Lower leg skin (tissue), 4 donors: ENCODE data around the gene IRF6. TPM values are rescaled to one million over a fixed set of nuclear protein-coding genes. Genes with fewer than 3 reads are reported as not detected.

ENCODE experiments used
- DNase-seq, 2 donors: peaks; one replicate each; pipeline ENCODE4 v3.0.0-alpha.2; 2019; ENCODE audit warnings: low spot score in 2 of 2
- H3K4me3 ChIP-seq: fragments of 200-600 bp; sonication (generic); 2 replicates; pipeline ENCODE4 v1.5.1; 2017; ENCODE audit warnings: mild to moderate bottlenecking, low read depth; ENCODE audit not compliant: poor library complexity, severe bottlenecking
- CTCF ChIP-seq, 3 donors: fragments of 450-650 bp; IDR thresholded peaks; one replicate each; pipeline ENCODE4 v1.5.1; 2016; ENCODE audit warnings: antibody characterized with exemption in 3 of 3, mild to moderate bottlenecking in 3 of 3, moderate library complexity in 2 of 3
- POLR2A ChIP-seq, 2 donors: fragments of 450-650 bp; IDR thresholded peaks; one replicate each; pipeline ENCODE4 v1.6.1; 2016 to 2017; ENCODE audit warnings: antibody characterized with exemption in 2 of 2, mild to moderate bottlenecking in 1 of 2, moderate library complexity in 1 of 2
- WGBS, 2 donors: methylation state at CpG; one replicate each; pipeline ENCODE4 v1.1.5; 2018; 5-methylcytosine and 5-hydroxymethylcytosine counted together
- intact Hi-C: fragments of 100-400 bp; cut with DNase I; formaldehyde crosslinking; loops from one replicate; pipeline ENCODE4 v1.15.0; 2023; ENCODE audit warnings: low total_unique reads
- total RNA-seq, 4 donors: library from RNA; depleted of rRNA; stranded (reverse); fragments of >200 nt; gene quantifications; one replicate each; pipeline ENCODE4 v1.1.0, GENCODE V29; 2016

IRF6 gene
- total RNA-seq, 4 donors from 2014 or later: 166 to 198 (median 176) TPM

GRCh38 chr1:209767706-209768105, 38.2 kb downstream of the IRF6 start:
- TF ChIP-seq POLR2A (IDR thresholded peaks at IDR 0.05) (no peak), CTCF (IDR thresholded peaks at IDR 0.05) (no peak)
- no peak overlapping the region for H3K4me3 ChIP-seq
- no peak for DNase-seq
- intact Hi-C loops: no loop called here

- no peak for TF ChIP-seq CTCF (IDR thresholded peaks at IDR 0.05)
- no peak for TF ChIP-seq POLR2A (IDR thresholded peaks at IDR 0.05)
- intact Hi-C loops: no loop called here
- no peak for DNase-seq
- no peak overlapping the region for H3K4me3 ChIP-seq
These were observed 38.8 kb downstream of the IRF6 start for GRCh38 chr1:209767096-209767495.

- no peak overlapping the region for H3K4me3 ChIP-seq
- DNase-seq: no peak
- no peak for TF ChIP-seq CTCF (IDR thresholded peaks at IDR 0.05)
- TF ChIP-seq POLR2A (IDR thresholded peaks at IDR 0.05): no peak
- WGBS, 2 donors: 59 to 60% methylated on average over 2 of the region's 2 CpGs
- intact Hi-C loops: no loop called here
These were observed 39.9 kb downstream of the IRF6 start for GRCh38 chr1:209766051-209766450.

GRCh38 chr1:209761011-209761635, 44.8 kb downstream of the IRF6 start:
- TF ChIP-seq POLR2A (IDR thresholded peaks at IDR 0.05): no peak
- no peak for TF ChIP-seq CTCF (IDR thresholded peaks at IDR 0.05)
- H3K4me3 ChIP-seq: no peak overlapping the region
- intact Hi-C loops: no loop called here
- no peak for DNase-seq

GRCh38 chr1:209759829-209760359, 46.0 kb downstream of the IRF6 start:
- H3K4me3 ChIP-seq: no peak overlapping the region
- intact Hi-C loops: no loop called here
- no peak for TF ChIP-seq CTCF (IDR thresholded peaks at IDR 0.05)
- no peak for TF ChIP-seq POLR2A (IDR thresholded peaks at IDR 0.05)
- WGBS, 2 donors: 88 to 95% methylated on average over 11 to 12 of the region's 12 CpGs
- DNase-seq: no peak

GRCh38 chr1:209758400-209758799, 47.5 kb downstream of the IRF6 start:
- no peak overlapping the region for H3K4me3 ChIP-seq
- DNase-seq: no peak
- 71 to 72% methylated on average over 3 of the region's 3 CpGs for WGBS, 2 donors
- intact Hi-C loops: no loop called here
- no peak for TF ChIP-seq POLR2A (IDR thresholded peaks at IDR 0.05)
- no peak for TF ChIP-seq CTCF (IDR thresholded peaks at IDR 0.05)
